Loucy (cell line): ENCODE measurements around the gene CHIT1.

Experiments
- H2AFZ ChIP-seq: fragments of 200-600 bp; sonication (generic); 2 replicates; pipeline ENCODE4 v1.6.0; 2016; ENCODE audit warnings: antibody characterized with exemption, mild to moderate bottlenecking, low read length, moderate library complexity
- H3F3A ChIP-seq: fragments of 200-600 bp; 2 replicates; pipeline ENCODE4 v1.6.0; 2016; ENCODE audit warnings: antibody characterized with exemption, low read depth, mild to moderate bottlenecking
- H3K27me3 ChIP-seq: fragments of 200-600 bp; sonication (generic); 2 replicates; pipeline ENCODE4 v1.6.1; 2014; ENCODE audit warnings: low read length, mild to moderate bottlenecking; ENCODE audit not compliant: insufficient read depth, poor library complexity, severe bottlenecking
- H3K36me3 ChIP-seq: fragments of 200-600 bp; sonication (generic); 2 replicates; pipeline ENCODE4 v1.6.1; 2016; ENCODE audit warnings: low read length; ENCODE audit not compliant: insufficient read depth
- H3K4me1 ChIP-seq: fragments of 200-600 bp; sonication (generic); 2 replicates; pipeline ENCODE4 v1.5.1; 2014; ENCODE audit warnings: low read length, mild to moderate bottlenecking; ENCODE audit not compliant: insufficient read depth, poor library complexity, severe bottlenecking
- H3K4me2 ChIP-seq: fragments of 200-600 bp; sonication (generic); 2 replicates; pipeline ENCODE4 v1.6.0; 2014; ENCODE audit warnings: antibody characterized with exemption, low read length, low read depth, mild to moderate bottlenecking; ENCODE audit not compliant: poor library complexity, severe bottlenecking
- H3K4me3 ChIP-seq: fragments of 200-600 bp; sonication (generic); 2 replicates; pipeline ENCODE4 v1.5.1; 2014; ENCODE audit warnings: low read length, mild to moderate bottlenecking, mixed read lengths; ENCODE audit not compliant: poor library complexity, severe bottlenecking
- H3K79me2 ChIP-seq: fragments of 200-600 bp; sonication (generic); 2 replicates; pipeline ENCODE4 v1.6.1; 2014; ENCODE audit warnings: low read length; ENCODE audit not compliant: insufficient read depth
- H3K9ac ChIP-seq: fragments of 200-600 bp; sonication (generic); 2 replicates; pipeline ENCODE4 v1.6.0; 2014; ENCODE audit warnings: mild to moderate bottlenecking, low read depth, low read length, moderate library complexity; ENCODE audit not compliant: poor library complexity, severe bottlenecking
- H3K9me2 ChIP-seq: fragments of 200-600 bp; sonication (generic); replicated peaks from 2 replicates; pipeline ENCODE4 v1.6.1; 2016; ENCODE audit warnings: low read depth, low read length, mixed read lengths
- H3K9me3 ChIP-seq: fragments of 200-600 bp; sonication (generic); 2 replicates; pipeline ENCODE4 v1.6.1; 2014; ENCODE audit warnings: mild to moderate bottlenecking, antibody characterized with exemption, low read length, low read depth; ENCODE audit not compliant: insufficient read depth
- H4K20me1 ChIP-seq: fragments of 200-600 bp; sonication (generic); 2 replicates; pipeline ENCODE4 v1.6.0; 2014; ENCODE audit warnings: antibody characterized with exemption, low read length, mild to moderate bottlenecking; ENCODE audit not compliant: insufficient read depth, poor library complexity, severe bottlenecking
- EZH2phosphoT487 ChIP-seq: fragments of 200-600 bp; IDR thresholded peaks from 2 replicates; pipeline ENCODE4 v1.6.1; 2018; ENCODE audit warnings: antibody characterized with exemption, mild to moderate bottlenecking, moderate library complexity, borderline replicate concordance
- TF ChIP-seq, protein P1 (sequence below): fragments of 200-600 bp; sonication (generic); conservative IDR thresholded peaks from 2 replicates; pipeline ENCODE4 v1.5.1; 2014; ENCODE audit warnings: mild to moderate bottlenecking, antibody characterized with exemption, low read length

CHIT1 gene

DNA sequence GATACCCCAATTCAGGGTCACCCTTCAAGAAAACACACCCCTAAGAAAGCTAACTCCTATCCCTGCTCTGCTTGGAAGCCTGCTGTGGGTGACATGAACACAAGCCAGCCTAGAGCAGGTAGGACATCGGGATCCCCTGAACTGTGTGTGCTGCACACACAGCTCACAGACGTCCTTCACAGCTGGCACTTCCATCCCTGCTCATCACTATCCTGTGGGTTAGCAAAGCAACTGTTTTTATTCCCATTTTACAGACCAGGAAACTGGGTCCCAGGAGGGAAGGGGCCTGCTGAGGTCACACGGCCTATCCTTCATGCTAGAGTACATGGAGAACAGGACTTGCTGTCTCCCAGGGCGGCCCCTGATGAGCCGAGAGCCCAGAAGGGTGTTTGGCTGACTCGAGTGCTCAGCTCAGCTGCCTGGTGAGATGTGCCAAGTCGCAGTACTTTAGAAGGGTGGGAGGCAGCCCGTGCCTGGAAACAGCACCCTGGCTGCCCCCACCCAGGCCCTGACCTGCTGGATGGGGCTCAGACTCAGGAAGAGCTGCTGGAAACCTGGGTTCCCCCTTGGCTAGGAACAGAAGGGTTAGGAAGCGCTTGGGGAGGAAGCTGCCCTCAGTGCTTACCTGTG lies 47.6 kb upstream of the CHIT1 start:
- Histone ChIP-seq H2AFZ (no peak overlapping the region), H3K4me1 (peaks cover 41% of the 10 kb centered on the region), H3K79me2 (no peaks in the 10 kb centered on the region), H4K20me1 (no peaks in the 10 kb centered on the region), H3K27me3 (no peaks in the 10 kb centered on the region), H3K9ac (peak overlapping the region; percentile 42), H3K9me2 (no peaks in the 10 kb centered on the region), H3F3A (no peaks in the 10 kb centered on the region), H3K4me2 (peak overlapping the region; percentile 48), H3K9me3 (no peaks in the 10 kb centered on the region), H3K36me3 (no peaks in the 10 kb centered on the region), H3K4me3 (no peak overlapping the region)
- TF ChIP-seq, protein P1, sequence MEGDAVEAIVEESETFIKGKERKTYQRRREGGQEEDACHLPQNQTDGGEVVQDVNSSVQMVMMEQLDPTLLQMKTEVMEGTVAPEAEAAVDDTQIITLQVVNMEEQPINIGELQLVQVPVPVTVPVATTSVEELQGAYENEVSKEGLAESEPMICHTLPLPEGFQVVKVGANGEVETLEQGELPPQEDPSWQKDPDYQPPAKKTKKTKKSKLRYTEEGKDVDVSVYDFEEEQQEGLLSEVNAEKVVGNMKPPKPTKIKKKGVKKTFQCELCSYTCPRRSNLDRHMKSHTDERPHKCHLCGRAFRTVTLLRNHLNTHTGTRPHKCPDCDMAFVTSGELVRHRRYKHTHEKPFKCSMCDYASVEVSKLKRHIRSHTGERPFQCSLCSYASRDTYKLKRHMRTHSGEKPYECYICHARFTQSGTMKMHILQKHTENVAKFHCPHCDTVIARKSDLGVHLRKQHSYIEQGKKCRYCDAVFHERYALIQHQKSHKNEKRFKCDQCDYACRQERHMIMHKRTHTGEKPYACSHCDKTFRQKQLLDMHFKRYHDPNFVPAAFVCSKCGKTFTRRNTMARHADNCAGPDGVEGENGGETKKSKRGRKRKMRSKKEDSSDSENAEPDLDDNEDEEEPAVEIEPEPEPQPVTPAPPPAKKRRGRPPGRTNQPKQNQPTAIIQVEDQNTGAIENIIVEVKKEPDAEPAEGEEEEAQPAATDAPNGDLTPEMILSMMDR = no peak
- no peak for TF ChIP-seq EZH2phosphoT487

DNA sequence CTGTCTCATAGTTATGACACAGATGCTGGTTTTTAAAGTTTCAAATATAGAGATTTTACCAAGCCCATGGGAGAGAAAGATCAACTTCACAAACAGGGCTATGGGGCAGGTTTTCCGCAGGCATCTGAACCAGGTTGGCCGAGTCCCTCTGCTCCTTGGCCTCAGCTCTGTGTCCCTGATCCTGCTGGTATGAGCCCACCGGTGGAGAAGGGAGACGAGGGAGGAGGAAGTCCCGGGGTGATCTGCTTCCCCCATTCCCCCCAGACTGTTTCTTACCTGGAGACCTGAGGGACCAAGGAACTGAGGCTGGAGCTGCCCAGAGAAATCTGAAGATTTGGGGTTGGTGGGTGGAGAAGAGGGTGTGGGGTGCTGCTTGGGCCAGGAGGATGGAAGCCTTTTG lies 46.9 kb upstream of the CHIT1 start:
- Histone ChIP-seq H3K36me3 (no peaks in the 10 kb centered on the region), H3F3A (no peaks in the 10 kb centered on the region), H3K9me3 (no peaks in the 10 kb centered on the region), H3K27me3 (no peaks in the 10 kb centered on the region), H3K9me2 (no peaks in the 10 kb centered on the region), H3K4me1 (peaks cover 40% of the 10 kb centered on the region), H2AFZ (no peak overlapping the region), H3K4me3 (no peak overlapping the region), H3K4me2 (no peak overlapping the region), H3K9ac (no peak overlapping the region), H3K79me2 (no peaks in the 10 kb centered on the region), H4K20me1 (no peaks in the 10 kb centered on the region)
- TF ChIP-seq EZH2phosphoT487 = no peak
- TF ChIP-seq, protein P1 = no peak

GRCh38 chr1:203275656-203276272 lies 46.3 kb upstream of the CHIT1 start:
- Histone ChIP-seq H3K4me2 (no peak overlapping the region), H3F3A (no peaks in the 10 kb centered on the region), H3K79me2 (no peaks in the 10 kb centered on the region), H3K36me3 (no peaks in the 10 kb centered on the region), H3K4me3 (no peak overlapping the region), H3K9me2 (no peaks in the 10 kb centered on the region), H4K20me1 (no peaks in the 10 kb centered on the region), H3K27me3 (no peaks in the 10 kb centered on the region), H2AFZ (no peak overlapping the region), H3K4me1 (peaks cover 44% of the 10 kb centered on the region), H3K9me3 (no peaks in the 10 kb centered on the region), H3K9ac (no peak overlapping the region)
- TF ChIP-seq, protein P1 = no peak
- TF ChIP-seq EZH2phosphoT487 = no peak
